Spleen (tissue), 7 donors: ENCODE results near the gene BTBD18.
A peak's percentile ranks its signal among the peaks of the same experiment; 100 is the strongest.

Experiments used
- POLR2A ChIP-seq, 3 donors: fragments of 450-650 bp; IDR thresholded peaks; one replicate each; pipeline ENCODE4 v1.5.1; 2017; ENCODE audit warnings: antibody characterized with exemption in 3 of 3, mild to moderate bottlenecking in 1 of 3
- POLR2AphosphoS5 ChIP-seq, 3 donors: sonication (generic); formaldehyde crosslinking; IDR thresholded peaks; one replicate each; pipeline ENCODE4 v1.5.1; 2017; ENCODE audit warnings: antibody characterized with exemption in 3 of 3
- TF ChIP-seq, protein P1 (sequence below), 11 experiments: fragments of 200-600 bp in 7 of 11; fragments of 450-650 bp in 4 of 11; sonication (generic) in 4 of 11; IDR thresholded peaks in 8 of 11; conservative IDR thresholded peaks in 3 of 11; 1 replicate in 7 of 11; 2 replicates in 4 of 11; pipeline versions ENCODE4 v1.4.0 to v1.8.0; 2016 to 2021; ENCODE audit warnings: antibody characterized with exemption in 11 of 11, inconsistent platforms in 4 of 11, mild to moderate bottlenecking in 1 of 11
- donor health status: DM: no; HTN: no; CAD: no; lungs with moderate emphysema.
- donor health status: DM: no; HTN: no; CAD: no.
- donor health status: DM: no; HTN: no; CAD: no.

DNA sequence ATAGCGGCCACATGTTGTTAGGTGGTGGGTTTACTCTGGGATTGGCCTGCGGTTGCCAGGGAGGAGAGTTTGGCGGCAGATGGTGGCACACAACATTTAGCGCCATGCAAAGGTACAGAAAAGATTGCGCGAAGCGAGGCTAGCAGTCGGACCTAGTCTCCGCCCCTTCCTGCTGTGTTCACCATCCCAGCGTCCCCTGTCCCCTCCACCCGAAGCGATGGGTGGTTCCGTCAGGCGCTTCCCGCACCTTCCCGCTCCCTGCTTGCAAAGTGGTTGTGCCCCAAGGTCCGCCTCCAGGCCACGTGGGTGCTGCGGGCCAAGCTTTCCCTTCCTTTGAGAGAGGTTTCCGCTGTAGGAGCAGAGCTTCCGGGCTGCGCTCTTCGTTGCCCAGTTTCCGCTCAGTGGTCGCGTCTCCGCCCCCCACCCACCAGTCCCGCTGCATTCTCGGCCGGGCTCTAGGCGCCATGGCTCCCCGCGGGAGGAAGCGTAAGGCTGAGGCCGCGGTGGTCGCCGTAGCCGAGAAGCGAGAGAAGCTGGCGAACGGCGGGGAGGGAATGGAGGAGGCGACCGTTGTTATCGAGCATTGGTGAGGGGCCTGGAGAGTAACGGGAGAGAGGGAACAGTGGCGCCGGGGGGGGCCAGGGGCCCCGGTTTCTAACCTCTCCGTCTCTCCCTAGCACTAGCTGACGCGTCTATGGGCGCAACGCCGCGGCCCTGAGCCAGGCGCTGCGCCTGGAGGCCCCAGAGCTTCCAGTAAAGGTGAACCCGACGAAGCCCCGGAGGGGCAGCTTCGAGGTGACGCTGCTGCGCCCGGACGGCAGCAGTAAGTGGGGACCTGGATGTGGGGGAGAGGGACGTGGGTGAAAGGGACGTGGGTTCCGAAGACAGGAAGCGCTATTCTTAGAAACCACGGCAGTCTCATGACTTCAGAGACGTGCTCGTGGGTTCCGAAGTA is 10.2 kb downstream of the BTBD18 start, which contains the start of gene SELENOH:
- TF ChIP-seq, protein P1, sequence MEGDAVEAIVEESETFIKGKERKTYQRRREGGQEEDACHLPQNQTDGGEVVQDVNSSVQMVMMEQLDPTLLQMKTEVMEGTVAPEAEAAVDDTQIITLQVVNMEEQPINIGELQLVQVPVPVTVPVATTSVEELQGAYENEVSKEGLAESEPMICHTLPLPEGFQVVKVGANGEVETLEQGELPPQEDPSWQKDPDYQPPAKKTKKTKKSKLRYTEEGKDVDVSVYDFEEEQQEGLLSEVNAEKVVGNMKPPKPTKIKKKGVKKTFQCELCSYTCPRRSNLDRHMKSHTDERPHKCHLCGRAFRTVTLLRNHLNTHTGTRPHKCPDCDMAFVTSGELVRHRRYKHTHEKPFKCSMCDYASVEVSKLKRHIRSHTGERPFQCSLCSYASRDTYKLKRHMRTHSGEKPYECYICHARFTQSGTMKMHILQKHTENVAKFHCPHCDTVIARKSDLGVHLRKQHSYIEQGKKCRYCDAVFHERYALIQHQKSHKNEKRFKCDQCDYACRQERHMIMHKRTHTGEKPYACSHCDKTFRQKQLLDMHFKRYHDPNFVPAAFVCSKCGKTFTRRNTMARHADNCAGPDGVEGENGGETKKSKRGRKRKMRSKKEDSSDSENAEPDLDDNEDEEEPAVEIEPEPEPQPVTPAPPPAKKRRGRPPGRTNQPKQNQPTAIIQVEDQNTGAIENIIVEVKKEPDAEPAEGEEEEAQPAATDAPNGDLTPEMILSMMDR (IDR thresholded peaks at IDR 0.05 in 8 of 11, conservative IDR thresholded peaks at IDR 0.05 in 3 of 11): peak in 1 of 11 experiments; percentile 4
- peak; percentile 98 for TF ChIP-seq POLR2AphosphoS5 (IDR thresholded peaks at IDR 0.05)
- peak; percentile 48 to 69 (median 58) for TF ChIP-seq POLR2A (IDR thresholded peaks at IDR 0.05)
